K562 (cell line): ENCODE measurements around the gene TPR. TPM values are rescaled to one million over a fixed set of nuclear protein-coding genes. Genes with fewer than 3 reads are reported as not detected.

ENCODE experiments used
- ARNT ChIP-seq, 2 experiments: fragments of 450-650 bp; IDR thresholded peaks; 2 replicates each; pipeline ENCODE4 v1.6.1; 2016; ENCODE audit warnings: mild to moderate bottlenecking in 1 of 2
- BRCA1 ChIP-seq, 2 experiments: fragments of 450-650 bp in 1 of 2; sonication (generic) in 1 of 2; formaldehyde crosslinking in 1 of 2; IDR thresholded peaks; 2 replicates each; pipeline versions ENCODE4 v1.5.0 to v1.6.1; 2017 to 2020; ENCODE audit warnings: mild to moderate bottlenecking in 1 of 2, missing genetic modification reagents in 1 of 2
- BRD9 ChIP-seq: fragments of 450-650 bp; IDR thresholded peaks from 2 replicates; pipeline ENCODE4 v1.6.1; 2018; ENCODE audit warnings: low read depth; ENCODE audit not compliant: partially characterized antibody
- E2F1 ChIP-seq: sonication (generic); formaldehyde crosslinking; IDR thresholded peaks from 2 replicates; pipeline ENCODE4 v1.8.1; 2023; ENCODE audit warnings: mild to moderate bottlenecking, missing genetic modification reagents, moderate library complexity
- E4F1 ChIP-seq: fragments of 250-450 bp; sonication (Bioruptor Pico); IDR thresholded peaks from 2 replicates; pipeline ENCODE4 v1.5.0; 2021; ENCODE audit warnings: mild to moderate bottlenecking, borderline replicate concordance
- EGR1 ChIP-seq: fragments of 450-650 bp; conservative IDR thresholded peaks from 2 replicates; pipeline ENCODE4 v1.6.1; 2017; ENCODE audit warnings: mild to moderate bottlenecking
- EZH2 ChIP-seq: IDR thresholded peaks from 2 replicates; pipeline ENCODE4 v1.6.1; 2012; ENCODE audit warnings: low read depth, mild to moderate bottlenecking, inconsistent platforms, low read length, borderline replicate concordance
- FIP1L1 ChIP-seq: fragments of 200-400 bp; formaldehyde crosslinking; IDR thresholded peaks from 2 replicates; pipeline ENCODE4 v1.6.1; 2018; ENCODE audit warnings: mild to moderate bottlenecking, low read depth, low read length; ENCODE audit not compliant: poor library complexity, severe bottlenecking
- MAFK ChIP-seq: IDR thresholded peaks from 2 replicates; pipeline ENCODE4 v1.6.1; 2011; ENCODE audit warnings: low read length, improper control_type of control experiment
- MTA2 ChIP-seq: fragments of 450-650 bp; IDR thresholded peaks from 2 replicates; pipeline ENCODE4 v1.6.1; 2016; ENCODE audit warnings: low read depth
- NELFE ChIP-seq: IDR thresholded peaks from 2 replicates; pipeline ENCODE4 v1.6.1; 2011; ENCODE audit warnings: mild to moderate bottlenecking; ENCODE audit not compliant: insufficient read depth, insufficient read length
- PML ChIP-seq: IDR thresholded peaks from 2 replicates; pipeline ENCODE4 v1.6.1; 2012; ENCODE audit warnings: low read length, inconsistent platforms
- POLR2H ChIP-seq: IDR thresholded peaks from 2 replicates; pipeline ENCODE4 v1.6.1; 2016; ENCODE audit warnings: missing genetic modification characterization, low read depth, mild to moderate bottlenecking, control low read depth, missing compliant biosample characterization, moderate library complexity
- SMARCC2 ChIP-seq: fragments of 450-650 bp; IDR thresholded peaks from 2 replicates; pipeline ENCODE4 v1.6.1; 2017; ENCODE audit warnings: antibody characterized with exemption, moderate library complexity, mild to moderate bottlenecking, low read depth
- SMC3 ChIP-seq: conservative IDR thresholded peaks from 2 replicates; pipeline ENCODE4 v1.6.1; 2011; ENCODE audit warnings: low read depth, low read length, improper control_type of control experiment; ENCODE audit not compliant: insufficient read depth
- SNAPC5 ChIP-seq: fragments of 250-450 bp; sonication (Bioruptor Pico); IDR thresholded peaks from 2 replicates; pipeline ENCODE4 v1.8.0; 2021; ENCODE audit warnings: moderate library complexity, mild to moderate bottlenecking, inconsistent platforms
- ZNF174 ChIP-seq: fragments of 250-450 bp; sonication (Bioruptor Pico); IDR thresholded peaks from 2 replicates; pipeline ENCODE4 v1.4.0; 2020; ENCODE audit warnings: mild to moderate bottlenecking
- ZNF212 ChIP-seq: fragments of 450-650 bp; formaldehyde crosslinking; IDR thresholded peaks from 2 replicates; pipeline ENCODE4 v1.4.0; 2020; ENCODE audit warnings: mild to moderate bottlenecking
- ZNF217 ChIP-seq: sonication (generic); formaldehyde crosslinking; IDR thresholded peaks from 2 replicates; pipeline ENCODE4 v1.8.0; 2022; ENCODE audit warnings: mild to moderate bottlenecking, missing genetic modification reagents
- ZNF57 ChIP-seq: fragments of 450-650 bp; formaldehyde crosslinking; IDR thresholded peaks from 2 replicates; pipeline ENCODE4 v1.4.0; 2020; ENCODE audit warnings: mild to moderate bottlenecking, moderate library complexity
- ZNF766 ChIP-seq: fragments of 200-800 bp; sonication (Bioruptor generic); conservative IDR thresholded peaks from 2 replicates; pipeline ENCODE4 v1.6.1; 2016; ENCODE audit warnings: missing genetic modification characterization, missing compliant biosample characterization
- polyA plus RNA-seq, 8 experiments: library from polyadenylated mRNA; depleted of rRNA in 4 of 8; stranded (reverse) in 5 of 8; unstranded in 3 of 8; fragments of >200 nt; fragmentation: Nextera tagmentation in 2 of 8; fragmentation: Illumina TruSeq in 1 of 8; extraction: Ambion mirVana in 2 of 8; extraction: Trizol in 1 of 8; gene quantifications; 2 replicates each; pipeline versions ENCODE4 v1.2.1 to v1.2.3, GENCODE V29; 2011 to 2014; ENCODE audit warnings: inconsistent platforms in 1 of 8, missing spikeins in 1 of 8
- total RNA-seq, 7 experiments: library from RNA; depleted of rRNA in 6 of 7; stranded (reverse); fragments of >200 nt in 6 of 7; fragmentation: Illumina TruSeq in 2 of 7; extraction: Trizol in 2 of 7; gene quantifications; 2 replicates each; pipeline versions ENCODE4 v1.2.1 to v1.2.3, GENCODE V29; 2011 to 2021; ENCODE audit warnings: low replicate concordance in 1 of 7
- TF ChIP-seq, protein P1 (sequence below): IDR thresholded peaks from 2 replicates; pipeline ENCODE4 v1.6.1; 2011; ENCODE audit warnings: borderline replicate concordance, low read depth, mild to moderate bottlenecking, moderate library complexity, low read length; ENCODE audit not compliant: insufficient read depth, poor library complexity, severe bottlenecking

The TPR gene
- total and polyA plus RNA-seq, 9 of the 15 experiments (the other 6 are each of a cell fraction or from before 2014, with no cell fraction given): 48.5 to 167 (median 138) TPM

GRCh38 chr1:186375152-186375928 is at the start of gene TPR, which contains the start of gene ODR4 (continued):
- no peak for TF ChIP-seq ZNF212
- peak; percentile 83 for TF ChIP-seq POLR2H (tag)
- TF ChIP-seq ZNF766 (CRISPR knock-in tag): peak; percentile 70; the same call in 1 of the 2 replicates
- TF ChIP-seq EZH2: no peak
- no peak; the same call in none of the 2 replicates for TF ChIP-seq EGR1
- TF ChIP-seq E2F1 (CRISPR knock-in tag): peak; percentile 56; the same call in 1 of the 2 replicates
- no peak for TF ChIP-seq ZNF174 (CRISPR knock-in tag)
- TF ChIP-seq PML: peak; percentile 75; the same call in 1 of the 2 replicates
- no peak; the same call in 1 of the 2 replicates for TF ChIP-seq MAFK
- peak; percentile 84 to 90 for TF ChIP-seq ARNT (IDR thresholded peaks at IDR 0.05)
- TF ChIP-seq ZNF217 (CRISPR knock-in tag): no peak
- peak; percentile 4; the same call in 1 of the 2 replicates for TF ChIP-seq MTA2
- TF ChIP-seq E4F1: no peak
- TF ChIP-seq SMC3: peak; percentile 53
- peak; percentile 69 for TF ChIP-seq FIP1L1
- TF ChIP-seq BRCA1 (IDR thresholded peaks at IDR 0.05): no peak
- TF ChIP-seq BRCA1 (CRISPR knock-in tag; IDR thresholded peaks at IDR 0.05): no peak
- TF ChIP-seq NELFE: no peak
- no peak for TF ChIP-seq SNAPC5 (CRISPR knock-in tag)
- peak; percentile 79 for TF ChIP-seq SMARCC2
- no peak for TF ChIP-seq ZNF57 (CRISPR knock-in tag)
- TF ChIP-seq, protein P1, sequence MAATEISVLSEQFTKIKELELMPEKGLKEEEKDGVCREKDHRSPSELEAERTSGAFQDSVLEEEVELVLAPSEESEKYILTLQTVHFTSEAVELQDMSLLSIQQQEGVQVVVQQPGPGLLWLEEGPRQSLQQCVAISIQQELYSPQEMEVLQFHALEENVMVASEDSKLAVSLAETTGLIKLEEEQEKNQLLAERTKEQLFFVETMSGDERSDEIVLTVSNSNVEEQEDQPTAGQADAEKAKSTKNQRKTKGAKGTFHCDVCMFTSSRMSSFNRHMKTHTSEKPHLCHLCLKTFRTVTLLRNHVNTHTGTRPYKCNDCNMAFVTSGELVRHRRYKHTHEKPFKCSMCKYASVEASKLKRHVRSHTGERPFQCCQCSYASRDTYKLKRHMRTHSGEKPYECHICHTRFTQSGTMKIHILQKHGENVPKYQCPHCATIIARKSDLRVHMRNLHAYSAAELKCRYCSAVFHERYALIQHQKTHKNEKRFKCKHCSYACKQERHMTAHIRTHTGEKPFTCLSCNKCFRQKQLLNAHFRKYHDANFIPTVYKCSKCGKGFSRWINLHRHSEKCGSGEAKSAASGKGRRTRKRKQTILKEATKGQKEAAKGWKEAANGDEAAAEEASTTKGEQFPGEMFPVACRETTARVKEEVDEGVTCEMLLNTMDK: peak; percentile 98
- TF ChIP-seq BRD9: peak; percentile 95
